ENCODE data around the gene OPRL1. TPM values are rescaled to one million over a fixed set of nuclear protein-coding genes. Genes with fewer than 3 reads are reported as not detected.

Gene OPRL1
- total RNA-seq, 1 experiment from 2014 or later = 1.5 TPM

- H3K27ac ChIP-seq = no peak overlapping the region
- H3K36me3 ChIP-seq (ENCODE audit: low read depth) = no peaks in the 10 kb centered on the region
- no peak overlapping the region for H3K4me2 ChIP-seq
- H3K4me3 ChIP-seq = no peak overlapping the region
- no peaks in the 10 kb centered on the region for H3K9me3 ChIP-seq (ENCODE audit: insufficient read depth, low read depth)
- DNase-seq = no peak
- H3K27me3 ChIP-seq (ENCODE audit: insufficient read depth, low read depth) = 0 out of 2 replicates have a peak, but pooled peaks cover under 1% of the 10 kb centered on the region
- intact Hi-C loops (cut with micrococcal nuclease; ENCODE audit: unreplicated experiment) = no loop called here
- BruUV-seq (replicated peaks) = no TSS peak
- TF ChIP-seq EZH2 (IDR thresholded peaks at IDR 0.05; ENCODE audit: low read depth) = no peak
- no peak for TF ChIP-seq CTCF (conservative IDR thresholded peaks at IDR 0.05)
- H3K79me2 ChIP-seq (ENCODE audit: low read depth) = no peaks in the 10 kb centered on the region
- peaks cover 13% of the 10 kb centered on the region; the same call in 1 of the 2 replicates for H3K4me1 ChIP-seq (replicated peaks; ENCODE audit: insufficient read depth)
- H4K20me1 ChIP-seq (ENCODE audit: insufficient read depth) = peaks cover 13% of the 10 kb centered on the region
- CTCF ChIA-PET = no interaction called here
- H3K9me2 ChIP-seq (ENCODE audit: insufficient read depth) = no peaks in the 10 kb centered on the region
- peaks cover 25% of the 10 kb centered on the region; the same call in 1 of the 2 replicates for H3F3A ChIP-seq (ENCODE audit: insufficient read depth, low read depth)
- H2AFZ ChIP-seq = no peak overlapping the region
- POLR2A ChIA-PET (ENCODE audit: unreplicated experiment) = no interaction called here
Observed at GRCh38 chr20:64035066-64035932, 44.6 kb upstream of the OPRL1 start.

GRCh38 chr20:64035933-64036345, 43.9 kb upstream of the OPRL1 start, which contains the start of gene C20orf204:
Gene C20orf204, plus strand, starts transcription at chr20:64036182. Its CDS starts 142 bp downstream, at chr20:64036324.
- Histone ChIP-seq H3K27me3 (ENCODE audit: insufficient read depth, low read depth) (peaks cover 7% of the 10 kb centered on the region; the same call in 1 of the 2 replicates), H3K9me2 (ENCODE audit: insufficient read depth) (no peaks in the 10 kb centered on the region), H3K36me3 (ENCODE audit: low read depth) (no peaks in the 10 kb centered on the region), H3K79me2 (ENCODE audit: low read depth) (no peaks in the 10 kb centered on the region), H3F3A (ENCODE audit: insufficient read depth, low read depth) (peaks cover 25% of the 10 kb centered on the region; the same call in 1 of the 2 replicates), H3K9me3 (ENCODE audit: insufficient read depth, low read depth) (no peaks in the 10 kb centered on the region), H2AFZ (no peak within 1 kb of the TSS), H3K27ac (no peak within 1 kb of the TSS), H3K4me2 (no peak within 1 kb of the TSS), H4K20me1 (ENCODE audit: insufficient read depth) (peaks cover 13% of the 10 kb centered on the region), H3K4me1 (replicated peaks; ENCODE audit: insufficient read depth) (peaks cover 13% of the 10 kb centered on the region; the same call in 1 of the 2 replicates), H3K4me3 (no peak within 1 kb of the TSS)
- TF ChIP-seq CTCF (conservative IDR thresholded peaks at IDR 0.05) (no peak), EZH2 (IDR thresholded peaks at IDR 0.05; ENCODE audit: low read depth) (no peak)
- BruUV-seq (replicated peaks) = no TSS peak
- ChIA-PET CTCF (no interaction called here), POLR2A (ENCODE audit: unreplicated experiment) (no interaction called here)
- intact Hi-C loops (cut with micrococcal nuclease; ENCODE audit: unreplicated experiment) = no loop called here
- no peak for DNase-seq

GRCh38 chr20:64036346-64037198, 43.3 kb upstream of the OPRL1 start:
- no TSS peak for BruUV-seq (replicated peaks)
- H3K27ac ChIP-seq = no peak overlapping the region
- CTCF ChIA-PET = no interaction called here
- POLR2A ChIA-PET (ENCODE audit: unreplicated experiment) = no interaction called here
- peaks cover 12% of the 10 kb centered on the region for H4K20me1 ChIP-seq (ENCODE audit: insufficient read depth)
- peaks cover 12% of the 10 kb centered on the region; the same call in 1 of the 2 replicates for H3K27me3 ChIP-seq (ENCODE audit: insufficient read depth, low read depth)
- peaks cover 13% of the 10 kb centered on the region; the same call in 1 of the 2 replicates for H3K4me1 ChIP-seq (replicated peaks; ENCODE audit: insufficient read depth)
- no peak for DNase-seq
- H3K4me2 ChIP-seq = no peak overlapping the region
- no peak for TF ChIP-seq CTCF (conservative IDR thresholded peaks at IDR 0.05)
- TF ChIP-seq EZH2 (IDR thresholded peaks at IDR 0.05; ENCODE audit: low read depth) = no peak
- no peaks in the 10 kb centered on the region for H3K79me2 ChIP-seq (ENCODE audit: low read depth)
- intact Hi-C loops (cut with micrococcal nuclease; ENCODE audit: unreplicated experiment) = no loop called here
- H3K36me3 ChIP-seq (ENCODE audit: low read depth) = no peaks in the 10 kb centered on the region
- H2AFZ ChIP-seq = no peak overlapping the region
- no peak overlapping the region for H3K4me3 ChIP-seq
- no peaks in the 10 kb centered on the region for H3K9me2 ChIP-seq (ENCODE audit: insufficient read depth)
- H3K9me3 ChIP-seq (ENCODE audit: insufficient read depth, low read depth) = no peaks in the 10 kb centered on the region
- peaks cover 25% of the 10 kb centered on the region; the same call in 1 of the 2 replicates for H3F3A ChIP-seq (ENCODE audit: insufficient read depth, low read depth)

All from PC-9 (cell line).